Calu3 (cell line): ENCODE results near the gene ARL15. TPM values are rescaled to one million over a fixed set of nuclear protein-coding genes. Genes with fewer than 3 reads are reported as not detected.

ENCODE experiments used
- BruUV-seq: library from RNA; stranded (reverse); fragments of 400-500 nt; replicated peaks from 2 replicates; lab custom pipeline; 2021; lab: Mats Ljungman, UMichigan
- CTCF ChIA-PET: fragments of 300-600 bp; sonication (Branson Sonifier 250); formaldehyde crosslinking; loops from one replicate; lab custom pipeline; 2022; ENCODE audit warnings: antibody characterized with exemption; lab: Charles Lee
- DNase-seq: peaks from one replicate; pipeline ENCODE4 v3.0.0; 2022
- H3K27ac Mint-ChIP-seq: one replicate; pipeline ENCODE4 v1.8.0; 2022; ENCODE audit warnings: mixed read lengths; ENCODE audit not compliant: unreplicated experiment
- H3K27me3 Mint-ChIP-seq: one replicate; pipeline ENCODE4 v1.8.0; 2022; ENCODE audit warnings: mixed read lengths; ENCODE audit not compliant: unreplicated experiment
- H3K36me3 Mint-ChIP-seq: one replicate; pipeline ENCODE4 v1.8.0; 2022; ENCODE audit warnings: mild to moderate bottlenecking, moderate library complexity, mixed read lengths; ENCODE audit not compliant: insufficient read depth, unreplicated experiment
- H3K4me1 Mint-ChIP-seq: one replicate; pipeline ENCODE4 v1.8.0; 2022; ENCODE audit warnings: mild to moderate bottlenecking, low read depth, mixed read lengths; ENCODE audit not compliant: unreplicated experiment
- H3K4me3 Mint-ChIP-seq: one replicate; pipeline ENCODE4 v1.8.0; 2022; ENCODE audit warnings: mild to moderate bottlenecking, low read depth, moderate library complexity, mixed read lengths; ENCODE audit not compliant: unreplicated experiment
- H3K9me3 Mint-ChIP-seq: one replicate; pipeline ENCODE4 v1.8.0; 2022; ENCODE audit warnings: low read depth, mixed read lengths; ENCODE audit not compliant: unreplicated experiment
- intact Hi-C: fragments of 100-400 bp; cut with micrococcal nuclease; formaldehyde crosslinking; loops from one replicate; pipeline ENCODE4 v1.10.0; 2022; ENCODE audit not compliant: unreplicated experiment
- total RNA-seq: library from RNA; stranded (reverse); gene quantifications from 2 replicates; pipeline ENCODE4 v1.2.3, GENCODE V29; 2022
- TF ChIP-seq, protein P1 (sequence below): fragments of 200-600 bp; IDR thresholded peaks from one replicate; pipeline ENCODE4 v1.8.0; 2022; ENCODE audit warnings: antibody characterized with exemption; ENCODE audit not compliant: unreplicated experiment

The ARL15 gene
- total RNA-seq, 1 experiment from 2014 or later = 15.1 TPM

DNA sequence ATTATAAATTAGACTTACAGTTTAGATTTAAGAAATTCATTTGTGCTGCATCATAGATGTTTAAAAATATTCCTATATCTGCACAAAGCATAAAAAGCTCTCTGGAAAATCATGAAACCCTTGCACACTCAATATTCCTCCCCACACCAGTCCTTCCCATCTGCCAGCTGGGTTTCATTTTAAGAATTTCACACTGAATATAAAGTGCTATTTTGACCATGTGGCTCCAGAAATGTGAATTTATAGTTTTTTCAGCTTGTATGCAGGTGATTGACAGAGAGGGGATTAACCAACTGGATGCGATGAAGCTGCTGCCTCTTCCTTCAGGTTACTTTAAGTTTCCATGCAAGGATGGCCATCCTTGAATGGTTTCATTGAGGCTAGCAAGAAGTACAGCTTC lies 403.6 kb downstream of the ARL15 start:
- H3K4me1 Mint-ChIP-seq = no peaks in the 10 kb centered on the region
- no peaks in the 10 kb centered on the region for H3K36me3 Mint-ChIP-seq
- H3K27me3 Mint-ChIP-seq = no peaks in the 10 kb centered on the region
- no peak for DNase-seq
- CTCF ChIA-PET = no interaction called here
- H3K9me3 Mint-ChIP-seq = no peaks in the 10 kb centered on the region
- intact Hi-C loops = no loop called here
- H3K4me3 Mint-ChIP-seq = no peak overlapping the region
- TF ChIP-seq, protein P1, sequence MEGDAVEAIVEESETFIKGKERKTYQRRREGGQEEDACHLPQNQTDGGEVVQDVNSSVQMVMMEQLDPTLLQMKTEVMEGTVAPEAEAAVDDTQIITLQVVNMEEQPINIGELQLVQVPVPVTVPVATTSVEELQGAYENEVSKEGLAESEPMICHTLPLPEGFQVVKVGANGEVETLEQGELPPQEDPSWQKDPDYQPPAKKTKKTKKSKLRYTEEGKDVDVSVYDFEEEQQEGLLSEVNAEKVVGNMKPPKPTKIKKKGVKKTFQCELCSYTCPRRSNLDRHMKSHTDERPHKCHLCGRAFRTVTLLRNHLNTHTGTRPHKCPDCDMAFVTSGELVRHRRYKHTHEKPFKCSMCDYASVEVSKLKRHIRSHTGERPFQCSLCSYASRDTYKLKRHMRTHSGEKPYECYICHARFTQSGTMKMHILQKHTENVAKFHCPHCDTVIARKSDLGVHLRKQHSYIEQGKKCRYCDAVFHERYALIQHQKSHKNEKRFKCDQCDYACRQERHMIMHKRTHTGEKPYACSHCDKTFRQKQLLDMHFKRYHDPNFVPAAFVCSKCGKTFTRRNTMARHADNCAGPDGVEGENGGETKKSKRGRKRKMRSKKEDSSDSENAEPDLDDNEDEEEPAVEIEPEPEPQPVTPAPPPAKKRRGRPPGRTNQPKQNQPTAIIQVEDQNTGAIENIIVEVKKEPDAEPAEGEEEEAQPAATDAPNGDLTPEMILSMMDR = no peak
- no TSS peak for BruUV-seq
- no peak overlapping the region for H3K27ac Mint-ChIP-seq

DNA sequence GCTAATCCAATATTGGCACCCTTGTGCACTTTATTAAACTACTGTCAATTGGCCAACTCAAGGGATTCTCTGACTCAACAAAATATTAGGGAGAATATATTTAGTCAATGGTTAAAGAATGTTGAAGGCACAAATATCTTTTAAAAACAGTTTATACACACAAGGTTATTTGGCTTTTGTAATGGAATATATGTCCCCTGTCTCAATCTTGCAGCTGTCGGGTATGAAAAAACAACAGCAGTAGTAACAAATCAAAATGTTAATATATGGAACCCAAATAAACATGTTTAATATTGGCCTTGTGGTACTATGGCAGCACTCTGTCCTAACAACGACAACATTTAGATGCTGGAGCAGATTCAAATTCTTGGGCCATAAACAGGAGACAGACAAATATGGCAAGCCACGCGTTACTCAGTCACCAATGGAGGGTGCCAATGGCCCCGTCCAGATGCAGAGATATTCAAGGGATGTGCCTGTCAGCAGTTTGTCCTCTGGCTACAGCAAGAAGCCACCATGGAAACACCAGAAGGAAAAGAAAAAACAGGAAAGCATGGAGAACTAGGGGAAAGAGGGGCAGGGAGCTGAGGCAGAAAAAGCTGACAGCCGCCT lies 408.0 kb downstream of the ARL15 start:
- DNase-seq = no peak
- no peaks in the 10 kb centered on the region for H3K36me3 Mint-ChIP-seq
- H3K4me1 Mint-ChIP-seq = no peaks in the 10 kb centered on the region
- no peak overlapping the region for H3K4me3 Mint-ChIP-seq
- CTCF ChIA-PET = no interaction called here
- BruUV-seq = no TSS peak
- H3K9me3 Mint-ChIP-seq = no peaks in the 10 kb centered on the region
- intact Hi-C loops = no loop called here
- H3K27me3 Mint-ChIP-seq = no peaks in the 10 kb centered on the region
- TF ChIP-seq, protein P1 = no peak
- H3K27ac Mint-ChIP-seq = no peak overlapping the region

DNA sequence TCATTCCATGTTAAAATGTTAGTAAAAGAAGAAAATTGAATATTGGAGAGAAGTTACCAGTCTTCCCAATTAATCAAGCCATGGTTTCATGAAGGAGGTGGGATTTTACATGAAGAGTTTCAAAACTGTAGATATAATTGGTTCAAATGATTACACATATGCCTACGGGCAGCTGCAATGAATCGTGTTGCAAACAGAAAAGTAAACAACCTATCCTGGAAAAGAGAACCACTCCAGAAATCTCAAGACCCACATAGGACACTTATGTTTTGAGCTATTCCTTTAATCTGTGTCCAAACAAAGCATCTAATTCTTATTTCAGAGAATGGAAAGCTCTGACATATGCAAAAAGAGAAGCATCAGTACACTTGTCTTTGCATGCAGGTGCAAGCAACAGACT lies 409.7 kb downstream of the ARL15 start:
- H3K27ac Mint-ChIP-seq = no peak overlapping the region
- intact Hi-C loops = no loop called here
- H3K4me1 Mint-ChIP-seq = no peaks in the 10 kb centered on the region
- no peak for DNase-seq
- H3K36me3 Mint-ChIP-seq = no peaks in the 10 kb centered on the region
- no peaks in the 10 kb centered on the region for H3K9me3 Mint-ChIP-seq
- no TSS peak for BruUV-seq
- TF ChIP-seq, protein P1 = no peak
- no peak overlapping the region for H3K4me3 Mint-ChIP-seq
- H3K27me3 Mint-ChIP-seq = no peaks in the 10 kb centered on the region
- CTCF ChIA-PET = no interaction called here

DNA sequence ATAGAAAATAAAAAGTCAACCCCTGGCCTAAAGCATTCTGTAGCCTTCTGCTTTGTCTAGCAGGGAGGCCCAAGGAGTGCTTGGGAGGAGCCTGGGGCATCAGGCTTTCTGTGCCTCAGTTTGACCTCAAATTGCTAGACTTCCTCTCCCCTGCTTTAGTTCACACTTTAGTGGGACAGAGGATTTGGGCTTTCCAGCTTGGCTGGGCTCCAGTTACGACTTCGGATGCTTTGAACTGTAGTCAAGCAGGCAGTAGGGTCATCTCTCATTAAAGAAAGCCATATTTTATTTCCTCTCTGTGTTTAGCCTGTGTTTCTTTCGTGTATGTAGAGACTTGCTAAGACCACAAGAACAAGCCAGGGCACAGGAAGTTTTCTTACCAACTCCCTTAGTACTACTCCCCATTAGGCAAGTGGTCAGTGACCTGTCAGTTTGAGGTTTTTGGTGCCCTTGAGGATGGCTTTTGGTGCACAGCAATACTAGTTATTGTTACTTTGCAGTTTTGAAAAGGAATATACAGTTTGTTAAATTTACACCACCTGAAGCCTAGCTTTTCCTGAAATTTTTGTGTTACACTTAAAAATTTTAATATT lies 415.2 kb downstream of the ARL15 start:
- H3K4me1 Mint-ChIP-seq = no peaks in the 10 kb centered on the region
- no peak overlapping the region for H3K4me3 Mint-ChIP-seq
- H3K36me3 Mint-ChIP-seq = no peaks in the 10 kb centered on the region
- no peak overlapping the region for H3K27ac Mint-ChIP-seq
- TF ChIP-seq, protein P1 = no peak
- BruUV-seq = no TSS peak
- intact Hi-C loops = no loop called here
- CTCF ChIA-PET = no interaction called here
- no peaks in the 10 kb centered on the region for H3K9me3 Mint-ChIP-seq
- H3K27me3 Mint-ChIP-seq = no peaks in the 10 kb centered on the region
- DNase-seq = no peak
